ENCODE data around the gene ANTXR2.

GRCh38 chr4:79947386-79947785 lies 125.6 kb downstream of the ANTXR2 start:
- TF ChIP-seq, protein P1, sequence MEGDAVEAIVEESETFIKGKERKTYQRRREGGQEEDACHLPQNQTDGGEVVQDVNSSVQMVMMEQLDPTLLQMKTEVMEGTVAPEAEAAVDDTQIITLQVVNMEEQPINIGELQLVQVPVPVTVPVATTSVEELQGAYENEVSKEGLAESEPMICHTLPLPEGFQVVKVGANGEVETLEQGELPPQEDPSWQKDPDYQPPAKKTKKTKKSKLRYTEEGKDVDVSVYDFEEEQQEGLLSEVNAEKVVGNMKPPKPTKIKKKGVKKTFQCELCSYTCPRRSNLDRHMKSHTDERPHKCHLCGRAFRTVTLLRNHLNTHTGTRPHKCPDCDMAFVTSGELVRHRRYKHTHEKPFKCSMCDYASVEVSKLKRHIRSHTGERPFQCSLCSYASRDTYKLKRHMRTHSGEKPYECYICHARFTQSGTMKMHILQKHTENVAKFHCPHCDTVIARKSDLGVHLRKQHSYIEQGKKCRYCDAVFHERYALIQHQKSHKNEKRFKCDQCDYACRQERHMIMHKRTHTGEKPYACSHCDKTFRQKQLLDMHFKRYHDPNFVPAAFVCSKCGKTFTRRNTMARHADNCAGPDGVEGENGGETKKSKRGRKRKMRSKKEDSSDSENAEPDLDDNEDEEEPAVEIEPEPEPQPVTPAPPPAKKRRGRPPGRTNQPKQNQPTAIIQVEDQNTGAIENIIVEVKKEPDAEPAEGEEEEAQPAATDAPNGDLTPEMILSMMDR (IDR thresholded peaks at IDR 0.05): no peak
- no peak for TF ChIP-seq POLR2A (IDR thresholded peaks at IDR 0.05)

All from lower leg skin (tissue), 3 donors.